Endothelial cell (in vitro differentiated cells): ENCODE measurements around the gene UBTD2. TPM values are rescaled to one million over a fixed set of nuclear protein-coding genes. Genes with fewer than 3 reads are reported as not detected.

ENCODE experiments used
- DNase-seq: peaks from one replicate; pipeline ENCODE4 v3.0.0; 2021; ENCODE audit warnings: low spot score
- H3K27ac Mint-ChIP-seq: one replicate; pipeline ENCODE4 v1.8.0; 2021; ENCODE audit warnings: mixed read lengths, inconsistent platforms; ENCODE audit not compliant: unreplicated experiment
- H3K27me3 Mint-ChIP-seq: one replicate; pipeline ENCODE4 v1.8.0; 2021; ENCODE audit warnings: mild to moderate bottlenecking, moderate library complexity, mixed read lengths, inconsistent platforms; ENCODE audit not compliant: unreplicated experiment
- H3K36me3 Mint-ChIP-seq: one replicate; pipeline ENCODE4 v1.8.0; 2021; ENCODE audit warnings: mild to moderate bottlenecking, low read depth, mixed read lengths, inconsistent platforms; ENCODE audit not compliant: unreplicated experiment
- H3K4me1 Mint-ChIP-seq: one replicate; pipeline ENCODE4 v1.8.0; 2021; ENCODE audit warnings: mild to moderate bottlenecking, mixed read lengths, inconsistent platforms; ENCODE audit not compliant: unreplicated experiment
- H3K4me3 Mint-ChIP-seq: one replicate; pipeline ENCODE4 v1.8.0; 2021; ENCODE audit warnings: mild to moderate bottlenecking, mixed read lengths, inconsistent platforms; ENCODE audit not compliant: unreplicated experiment
- H3K9me3 Mint-ChIP-seq: one replicate; pipeline ENCODE4 v1.8.0; 2021; ENCODE audit warnings: mixed read lengths, inconsistent platforms; ENCODE audit not compliant: unreplicated experiment
- total RNA-seq: library from RNA; stranded (reverse); fragmentation: NEBNext Ultra II Directional; extraction: Animal tissue kit (Norgen Biotek cat#: 25700); gene quantifications from one replicate; pipeline ENCODE4 v1.2.1, GENCODE V29; 2021; ENCODE audit not compliant: unreplicated experiment
- TF ChIP-seq, protein P1 (sequence below): fragments of 200-600 bp; sonication (generic); IDR thresholded peaks from one replicate; pipeline ENCODE4 v1.5.0; 2021; ENCODE audit warnings: antibody characterized with exemption; ENCODE audit not compliant: unreplicated experiment

Gene UBTD2
- total RNA-seq, 1 donor from 2014 or later, result 38.8 TPM

DNA sequence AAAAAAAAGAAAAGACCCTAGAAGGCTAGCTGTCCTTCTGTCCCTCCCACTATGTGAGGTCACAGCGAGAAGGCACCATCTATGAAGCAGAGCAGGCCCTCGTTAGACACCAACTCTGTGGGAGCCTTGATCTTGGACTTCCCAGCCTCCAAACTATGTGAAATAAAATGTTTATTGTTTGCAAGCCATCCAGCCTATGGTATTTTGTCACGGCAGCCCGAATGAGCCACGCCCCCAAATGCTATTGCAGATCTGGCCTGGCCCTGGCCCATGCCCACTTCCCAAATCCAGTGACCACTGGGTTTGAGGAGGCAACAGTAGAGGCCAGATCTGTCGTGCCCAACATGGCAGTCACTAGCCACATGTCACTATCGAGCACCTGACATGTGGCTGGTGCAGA, 106.4 kb downstream of the UBTD2 start:
- H3K4me3 Mint-ChIP-seq, result no peak overlapping the region
- H3K27ac Mint-ChIP-seq, result no peak overlapping the region
- DNase-seq, result no peak
- TF ChIP-seq, protein P1, sequence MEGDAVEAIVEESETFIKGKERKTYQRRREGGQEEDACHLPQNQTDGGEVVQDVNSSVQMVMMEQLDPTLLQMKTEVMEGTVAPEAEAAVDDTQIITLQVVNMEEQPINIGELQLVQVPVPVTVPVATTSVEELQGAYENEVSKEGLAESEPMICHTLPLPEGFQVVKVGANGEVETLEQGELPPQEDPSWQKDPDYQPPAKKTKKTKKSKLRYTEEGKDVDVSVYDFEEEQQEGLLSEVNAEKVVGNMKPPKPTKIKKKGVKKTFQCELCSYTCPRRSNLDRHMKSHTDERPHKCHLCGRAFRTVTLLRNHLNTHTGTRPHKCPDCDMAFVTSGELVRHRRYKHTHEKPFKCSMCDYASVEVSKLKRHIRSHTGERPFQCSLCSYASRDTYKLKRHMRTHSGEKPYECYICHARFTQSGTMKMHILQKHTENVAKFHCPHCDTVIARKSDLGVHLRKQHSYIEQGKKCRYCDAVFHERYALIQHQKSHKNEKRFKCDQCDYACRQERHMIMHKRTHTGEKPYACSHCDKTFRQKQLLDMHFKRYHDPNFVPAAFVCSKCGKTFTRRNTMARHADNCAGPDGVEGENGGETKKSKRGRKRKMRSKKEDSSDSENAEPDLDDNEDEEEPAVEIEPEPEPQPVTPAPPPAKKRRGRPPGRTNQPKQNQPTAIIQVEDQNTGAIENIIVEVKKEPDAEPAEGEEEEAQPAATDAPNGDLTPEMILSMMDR, result no peak
- peaks cover 63% of the 10 kb centered on the region for H3K4me1 Mint-ChIP-seq
- peaks cover 12% of the 10 kb centered on the region for H3K36me3 Mint-ChIP-seq
- no peaks in the 10 kb centered on the region for H3K9me3 Mint-ChIP-seq
- peaks cover 3% of the 10 kb centered on the region for H3K27me3 Mint-ChIP-seq

DNA sequence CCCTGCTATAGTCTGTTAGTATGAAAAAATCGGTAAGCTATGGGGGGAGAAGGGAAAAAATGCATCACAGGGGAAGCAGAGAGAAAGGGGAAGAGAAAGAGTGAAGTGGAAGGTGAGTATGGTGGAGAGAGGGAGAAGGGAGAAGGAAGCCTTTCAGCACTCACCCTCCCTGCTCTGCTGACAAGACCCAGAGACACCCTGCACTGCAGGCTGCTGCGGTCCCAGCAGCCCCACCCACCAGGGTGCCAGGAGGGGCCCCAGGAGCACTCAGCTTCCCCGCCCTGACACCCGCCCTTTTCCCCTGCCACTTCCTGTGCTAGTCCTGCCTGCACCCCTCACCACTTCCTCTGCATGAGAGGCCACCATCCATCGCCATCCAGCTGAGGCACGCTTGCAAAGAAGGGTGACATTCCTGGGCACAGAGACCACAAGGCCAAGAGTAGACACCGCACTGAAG, 108.3 kb downstream of the UBTD2 start:
- H3K27me3 Mint-ChIP-seq, result peaks cover 3% of the 10 kb centered on the region
- H3K27ac Mint-ChIP-seq, result no peak overlapping the region
- no peak for DNase-seq
- H3K4me1 Mint-ChIP-seq, result peaks cover 60% of the 10 kb centered on the region
- H3K9me3 Mint-ChIP-seq, result no peaks in the 10 kb centered on the region
- TF ChIP-seq, protein P1, result no peak
- no peak overlapping the region for H3K4me3 Mint-ChIP-seq
- peaks cover 8% of the 10 kb centered on the region for H3K36me3 Mint-ChIP-seq

DNA sequence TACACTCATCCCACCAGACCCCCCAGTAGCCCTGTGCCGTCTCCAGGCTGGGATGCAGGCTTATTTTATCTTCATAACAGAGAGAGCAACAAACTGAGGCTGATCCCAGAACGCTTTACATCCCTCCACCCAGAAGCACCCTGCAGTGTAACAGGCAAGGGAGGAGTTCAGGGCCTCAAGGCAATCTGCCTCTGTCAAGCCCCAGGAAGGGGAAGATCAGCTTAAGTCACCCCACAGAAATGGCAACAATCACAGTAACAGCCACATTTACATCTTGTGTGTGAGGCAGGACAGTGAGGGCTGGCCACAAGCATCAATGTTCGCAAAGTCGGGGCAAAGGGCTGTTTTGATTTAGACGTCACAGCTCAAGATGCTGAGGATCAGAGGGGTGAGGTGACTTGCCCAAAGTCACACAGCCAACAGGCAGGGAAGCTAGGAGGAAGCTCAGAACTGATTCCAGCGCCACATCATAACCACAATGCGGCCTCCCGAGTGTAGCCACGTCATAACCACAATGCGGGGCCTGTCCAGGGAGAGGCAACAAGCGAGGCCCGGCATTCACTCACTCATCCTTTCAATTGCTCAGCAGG, 109.9 kb downstream of the UBTD2 start:
- peaks cover 7% of the 10 kb centered on the region for H3K27me3 Mint-ChIP-seq
- peaks cover 16% of the 10 kb centered on the region for H3K36me3 Mint-ChIP-seq
- no peak for DNase-seq
- H3K27ac Mint-ChIP-seq, result no peak overlapping the region
- H3K9me3 Mint-ChIP-seq, result no peaks in the 10 kb centered on the region
- H3K4me1 Mint-ChIP-seq, result peaks cover 53% of the 10 kb centered on the region
- H3K4me3 Mint-ChIP-seq, result no peak overlapping the region
- TF ChIP-seq, protein P1, result no peak

DNA sequence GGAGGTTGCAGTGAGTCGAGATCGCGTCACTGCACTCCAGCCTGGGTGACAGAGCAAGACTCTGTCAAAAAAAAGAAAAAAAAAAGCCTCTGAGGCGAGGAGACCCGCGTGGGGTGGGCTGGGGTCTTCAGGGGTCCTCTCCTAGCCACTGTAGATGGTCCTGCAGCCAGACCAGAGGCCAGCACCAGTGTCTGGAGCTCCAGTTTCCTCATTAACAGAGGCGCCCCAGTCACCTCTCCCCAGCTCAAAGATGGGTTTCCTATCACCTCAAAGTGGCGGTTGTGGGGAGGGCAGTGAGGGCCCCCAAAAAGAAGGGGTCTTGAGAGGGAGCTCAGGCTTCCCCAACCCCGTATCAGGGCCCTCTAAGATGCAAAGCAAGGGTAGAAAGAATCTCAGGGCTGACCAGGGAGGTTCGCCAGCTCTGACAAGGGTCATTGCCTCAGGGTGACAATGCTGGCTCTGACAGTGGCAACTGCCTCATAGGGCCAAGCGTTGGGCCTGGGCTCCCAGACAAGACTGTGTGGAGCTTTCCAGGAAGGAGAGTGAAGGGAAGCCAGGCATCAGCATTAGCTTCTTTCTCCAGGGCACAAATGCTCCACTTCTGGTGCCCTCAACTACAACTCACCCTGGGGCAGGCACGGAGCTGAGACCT, 110.5 kb downstream of the UBTD2 start:
- Mint-ChIP-seq H3K36me3 (peaks cover 16% of the 10 kb centered on the region), H3K27ac (no peak overlapping the region), H3K4me3 (no peak overlapping the region), H3K27me3 (peaks cover 7% of the 10 kb centered on the region), H3K4me1 (peaks cover 47% of the 10 kb centered on the region), H3K9me3 (no peaks in the 10 kb centered on the region)
- TF ChIP-seq, protein P1, result no peak
- DNase-seq, result no peak

DNA sequence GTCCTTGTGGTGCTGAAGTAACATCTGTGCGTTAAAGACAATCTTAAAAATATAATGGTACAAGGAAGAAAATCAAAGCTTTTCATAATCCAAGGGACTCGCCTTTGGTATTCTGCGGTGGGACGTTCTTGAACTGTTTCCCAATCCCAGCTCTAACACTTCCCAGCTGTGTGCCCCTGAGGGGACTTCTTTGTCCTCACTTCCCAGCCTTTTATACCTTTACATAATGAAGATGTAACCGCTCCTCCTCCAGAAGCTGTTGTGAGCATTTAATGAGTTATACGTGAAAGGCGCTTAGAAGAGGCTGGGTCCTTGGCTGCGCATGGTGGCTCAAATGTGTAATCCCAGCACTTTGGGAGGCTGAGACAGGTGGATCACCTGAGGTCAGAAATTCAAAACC, 112.4 kb downstream of the UBTD2 start:
- H3K27ac Mint-ChIP-seq, result no peak overlapping the region
- no peak overlapping the region for H3K4me3 Mint-ChIP-seq
- H3K36me3 Mint-ChIP-seq, result peaks cover 16% of the 10 kb centered on the region
- peaks cover 7% of the 10 kb centered on the region for H3K27me3 Mint-ChIP-seq
- TF ChIP-seq, protein P1, result no peak
- DNase-seq, result no peak
- H3K4me1 Mint-ChIP-seq, result peaks cover 38% of the 10 kb centered on the region
- H3K9me3 Mint-ChIP-seq, result no peaks in the 10 kb centered on the region
